ENCODE results near the gene SLMAP. TPM values are rescaled to one million over a fixed set of nuclear protein-coding genes. Genes with fewer than 3 reads are reported as not detected.

SLMAP gene
- total and polyA plus RNA-seq, 2 experiments from 2014 or later: 32.1 to 73.0 TPM

GRCh38 chr3:57852896-57853295, 96.8 kb downstream of the SLMAP start:
- no peaks in the 10 kb centered on the region; the same call in 1 of the 2 replicates for H4K20me1 ChIP-seq (replicated peaks; ENCODE audit: insufficient read depth)
- no peaks in the 10 kb centered on the region for H3K27me3 ChIP-seq (ENCODE audit: insufficient read depth)
- H3K27me3 Mint-ChIP-seq (ENCODE audit: insufficient read depth, low read depth, poor library complexity): no peaks in the 10 kb centered on the region
- ATAC-seq: no peak
- no peak overlapping the region for H3K27ac Mint-ChIP-seq
- no peaks in the 10 kb centered on the region for H3K4me1 ChIP-seq (ENCODE audit: insufficient read depth)
- no peak overlapping the region for H2AFZ ChIP-seq
- no peaks in the 10 kb centered on the region for H3K9me3 Mint-ChIP-seq
- H3K4me3 Mint-ChIP-seq: no peak overlapping the region
- H3K36me3 Mint-ChIP-seq (ENCODE audit: low read depth): peaks cover 4% of the 10 kb centered on the region; the same call in 1 of the 3 replicates
- H3K36me3 ChIP-seq (ENCODE audit: insufficient read depth): 0 out of 2 replicates have a peak, but pooled peaks cover under 1% of the 10 kb centered on the region
- no peaks in the 10 kb centered on the region for H3K79me2 ChIP-seq (replicated peaks; ENCODE audit: insufficient read depth)
- H3K27ac ChIP-seq (ENCODE audit: low read depth): no peak overlapping the region
- no peaks in the 10 kb centered on the region for H3F3A ChIP-seq (replicated peaks; ENCODE audit: low read depth)
- no peaks in the 10 kb centered on the region for H3K4me1 Mint-ChIP-seq
- H3K4me3 ChIP-seq: no peak overlapping the region
- no peaks in the 10 kb centered on the region for H3K9me2 ChIP-seq (ENCODE audit: insufficient read depth)
- TF ChIP-seq ZNF331 (CRISPR knock-in tag; IDR thresholded peaks at IDR 0.05; ENCODE audit: low read depth) (no peak), CTCF (conservative IDR thresholded peaks at IDR 0.05; ENCODE audit: low read depth in 2 of 2) (peak in 1 of 2 experiments; percentile 58; a peak in 3 of 4 replicates)
- no peak overlapping the region for H3K4me2 ChIP-seq
- peak; percentile 52 for DNase-seq (ENCODE audit: low spot score)

DNA sequence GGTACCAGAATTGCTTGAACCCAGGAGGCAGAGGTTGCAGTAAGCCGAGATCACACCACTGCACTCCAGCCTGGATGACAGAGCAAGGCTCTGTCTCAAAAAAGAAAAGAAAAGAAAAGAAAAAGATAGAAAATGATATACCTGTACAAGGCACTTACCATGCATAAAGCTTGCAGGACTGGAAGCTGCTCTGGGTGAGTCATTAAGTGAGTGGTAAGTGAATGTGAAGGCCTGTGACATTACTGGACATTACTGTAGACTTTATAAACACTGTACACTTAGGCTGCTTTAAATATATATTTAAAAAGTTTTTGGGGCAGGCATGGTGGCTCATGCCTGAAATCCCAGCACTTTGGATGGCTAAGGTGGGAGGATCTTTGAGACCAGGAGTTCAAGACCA, 99.2 kb downstream of the SLMAP start:
- DNase-seq (ENCODE audit: low spot score) (no peak), ATAC-seq (no peak)
- H3K4me1 Mint-ChIP-seq: no peaks in the 10 kb centered on the region
- TF ChIP-seq EZH2phosphoT487 (IDR thresholded peaks at IDR 0.05; ENCODE audit: unreplicated experiment) (no peak), POLR2AphosphoS5 (IDR thresholded peaks at IDR 0.05; ENCODE audit: low read depth) (no peak), ZNF331 (CRISPR knock-in tag; IDR thresholded peaks at IDR 0.05; ENCODE audit: low read depth) (no peak), REST (IDR thresholded peaks at IDR 0.05; ENCODE audit: unreplicated experiment) (no peak), NANOG (IDR thresholded peaks at IDR 0.05; ENCODE audit: borderline replicate concordance) (no peak), CREB1 (CRISPR knock-in tag; IDR thresholded peaks at IDR 0.05; ENCODE audit: low read depth) (no peak)
- TF ChIP-seq, protein P1, sequence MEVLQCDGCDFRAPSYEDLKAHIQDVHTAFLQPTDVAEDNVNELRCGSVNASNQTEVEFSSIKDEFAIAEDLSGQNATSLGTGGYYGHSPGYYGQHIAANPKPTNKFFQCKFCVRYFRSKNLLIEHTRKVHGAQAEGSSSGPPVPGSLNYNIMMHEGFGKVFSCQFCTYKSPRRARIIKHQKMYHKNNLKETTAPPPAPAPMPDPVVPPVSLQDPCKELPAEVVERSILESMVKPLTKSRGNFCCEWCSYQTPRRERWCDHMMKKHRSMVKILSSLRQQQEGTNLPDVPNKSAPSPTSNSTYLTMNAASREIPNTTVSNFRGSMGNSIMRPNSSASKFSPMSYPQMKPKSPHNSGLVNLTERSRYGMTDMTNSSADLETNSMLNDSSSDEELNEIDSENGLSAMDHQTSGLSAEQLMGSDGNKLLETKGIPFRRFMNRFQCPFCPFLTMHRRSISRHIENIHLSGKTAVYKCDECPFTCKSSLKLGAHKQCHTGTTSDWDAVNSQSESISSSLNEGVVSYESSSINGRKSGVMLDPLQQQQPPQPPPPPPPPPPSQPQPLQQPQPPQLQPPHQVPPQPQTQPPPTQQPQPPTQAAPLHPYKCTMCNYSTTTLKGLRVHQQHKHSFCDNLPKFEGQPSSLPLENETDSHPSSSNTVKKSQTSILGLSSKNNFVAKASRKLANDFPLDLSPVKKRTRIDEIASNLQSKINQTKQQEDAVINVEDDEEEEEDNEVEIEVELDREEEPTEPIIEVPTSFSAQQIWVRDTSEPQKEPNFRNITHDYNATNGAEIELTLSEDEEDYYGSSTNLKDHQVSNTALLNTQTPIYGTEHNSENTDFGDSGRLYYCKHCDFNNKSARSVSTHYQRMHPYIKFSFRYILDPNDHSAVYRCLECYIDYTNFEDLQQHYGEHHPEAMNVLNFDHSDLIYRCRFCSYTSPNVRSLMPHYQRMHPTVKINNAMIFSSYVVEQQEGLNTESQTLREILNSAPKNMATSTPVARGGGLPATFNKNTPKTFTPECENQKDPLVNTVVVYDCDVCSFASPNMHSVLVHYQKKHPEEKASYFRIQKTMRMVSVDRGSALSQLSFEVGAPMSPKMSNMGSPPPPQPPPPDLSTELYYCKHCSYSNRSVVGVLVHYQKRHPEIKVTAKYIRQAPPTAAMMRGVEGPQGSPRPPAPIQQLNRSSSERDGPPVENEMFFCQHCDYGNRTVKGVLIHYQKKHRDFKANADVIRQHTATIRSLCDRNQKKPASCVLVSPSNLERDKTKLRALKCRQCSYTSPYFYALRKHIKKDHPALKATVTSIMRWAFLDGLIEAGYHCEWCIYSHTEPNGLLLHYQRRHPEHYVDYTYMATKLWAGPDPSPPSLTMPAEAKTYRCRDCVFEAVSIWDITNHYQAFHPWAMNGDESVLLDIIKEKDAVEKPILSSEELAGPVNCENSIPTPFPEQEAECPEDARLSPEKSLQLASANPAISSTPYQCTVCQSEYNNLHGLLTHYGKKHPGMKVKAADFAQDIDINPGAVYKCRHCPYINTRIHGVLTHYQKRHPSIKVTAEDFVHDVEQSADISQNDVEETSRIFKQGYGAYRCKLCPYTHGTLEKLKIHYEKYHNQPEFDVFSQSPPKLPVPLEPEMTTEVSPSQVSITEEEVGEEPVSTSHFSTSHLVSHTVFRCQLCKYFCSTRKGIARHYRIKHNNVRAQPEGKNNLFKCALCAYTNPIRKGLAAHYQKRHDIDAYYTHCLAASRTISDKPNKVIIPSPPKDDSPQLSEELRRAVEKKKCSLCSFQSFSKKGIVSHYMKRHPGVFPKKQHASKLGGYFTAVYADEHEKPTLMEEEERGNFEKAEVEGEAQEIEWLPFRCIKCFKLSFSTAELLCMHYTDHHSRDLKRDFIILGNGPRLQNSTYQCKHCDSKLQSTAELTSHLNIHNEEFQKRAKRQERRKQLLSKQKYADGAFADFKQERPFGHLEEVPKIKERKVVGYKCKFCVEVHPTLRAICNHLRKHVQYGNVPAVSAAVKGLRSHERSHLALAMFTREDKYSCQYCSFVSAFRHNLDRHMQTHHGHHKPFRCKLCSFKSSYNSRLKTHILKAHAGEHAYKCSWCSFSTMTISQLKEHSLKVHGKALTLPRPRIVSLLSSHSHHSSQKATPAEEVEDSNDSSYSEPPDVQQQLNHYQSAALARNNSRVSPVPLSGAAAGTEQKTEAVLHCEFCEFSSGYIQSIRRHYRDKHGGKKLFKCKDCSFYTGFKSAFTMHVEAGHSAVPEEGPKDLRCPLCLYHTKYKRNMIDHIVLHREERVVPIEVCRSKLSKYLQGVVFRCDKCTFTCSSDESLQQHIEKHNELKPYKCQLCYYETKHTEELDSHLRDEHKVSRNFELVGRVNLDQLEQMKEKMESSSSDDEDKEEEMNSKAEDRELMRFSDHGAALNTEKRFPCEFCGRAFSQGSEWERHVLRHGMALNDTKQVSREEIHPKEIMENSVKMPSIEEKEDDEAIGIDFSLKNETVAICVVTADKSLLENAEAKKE (CRISPR knock-in tag; IDR thresholded peaks at IDR 0.05): no peak

More for the DNA sequence above, 99.2 kb downstream of the SLMAP start:
- Histone ChIP-seq H3K4me3 (no peak overlapping the region), H3K9me2 (ENCODE audit: insufficient read depth) (no peaks in the 10 kb centered on the region), H3K4me2 (no peak overlapping the region), H3K4me1 (ENCODE audit: insufficient read depth) (no peaks in the 10 kb centered on the region), H3K79me2 (replicated peaks; ENCODE audit: insufficient read depth) (no peaks in the 10 kb centered on the region), H4K20me1 (replicated peaks; ENCODE audit: insufficient read depth) (peaks cover 5% of the 10 kb centered on the region; the same call in 1 of the 2 replicates), H3K27me3 (ENCODE audit: insufficient read depth) (no peaks in the 10 kb centered on the region), H3F3A (replicated peaks; ENCODE audit: low read depth) (no peaks in the 10 kb centered on the region), H3K36me3 (ENCODE audit: insufficient read depth) (0 out of 2 replicates have a peak, but pooled peaks cover 9% of the 10 kb centered on the region), H3K27ac (ENCODE audit: low read depth) (no peak overlapping the region), H2AFZ (no peak overlapping the region)
- no peaks in the 10 kb centered on the region for H3K9me3 Mint-ChIP-seq
- no peak overlapping the region for H3K4me3 Mint-ChIP-seq
- no peaks in the 10 kb centered on the region for H3K27me3 Mint-ChIP-seq (ENCODE audit: insufficient read depth, low read depth, poor library complexity)
- H3K27ac Mint-ChIP-seq: no peak overlapping the region
- peaks cover 10% of the 10 kb centered on the region; the same call in 2 of the 3 replicates for H3K36me3 Mint-ChIP-seq (ENCODE audit: low read depth)
